ENCODE measurements around the gene KIF18A.

GRCh38 chr11:28107750-28108618 is at the start of gene KIF18A, which contains the start of gene METTL15:
- no peak for TF ChIP-seq CTCF (conservative IDR thresholded peaks at IDR 0.05; ENCODE audit: low read depth, low read length)
- no peak for TF ChIP-seq EZH2 (IDR thresholded peaks at IDR 0.05; ENCODE audit: borderline replicate concordance, low read depth, low read length, poor library complexity, severe bottlenecking)

Measured in A673 (cell line).